GM12878 (cell line): Measurements from ENCODE around the gene ZBTB5. TPM values are rescaled to one million over a fixed set of nuclear protein-coding genes. Genes with fewer than 3 reads are reported as not detected.

Experiments used
- ATAC-seq: fragments of 200-7000 bp; cut with Tn5 transposase; 3 replicates; pipeline ENCODE4 v1.9.1; 2020; ENCODE audit warnings: mild to moderate bottlenecking, moderate library complexity
- BruUV-seq: library from RNA; stranded (reverse); fragments of 400-500 nt; replicated peaks from 2 replicates; lab custom pipeline; 2021; lab: Mats Ljungman, UMichigan
- CTCF ChIA-PET: fragments of 300-600 bp; sonication (Branson Sonifier 250); formaldehyde crosslinking; extraction: SDS; loops from one replicate; lab custom pipeline; 2021; ENCODE audit warnings: inconsistent platforms; lab: Yijun Ruan, JAX
- POLR2A ChIA-PET: fragments of 350-600 bp; formaldehyde crosslinking; extraction: SDS; loops from one replicate; lab custom pipeline; 2021; ENCODE audit warnings: inconsistent platforms; lab: Charles Lee
- RAD21 ChIA-PET: fragments of 300-600 bp; sonication (Branson Sonifier 250); formaldehyde crosslinking; loops from one replicate; lab custom pipeline; 2023; ENCODE audit warnings: antibody characterized with exemption; ENCODE audit not compliant: unreplicated experiment; lab: Charles Lee
- SMC1A ChIA-PET: fragments of 300-600 bp; sonication (Branson Sonifier 250); formaldehyde crosslinking; loops from one replicate; lab custom pipeline; 2023; ENCODE audit not compliant: unreplicated experiment, uncharacterized antibody; lab: Charles Lee
- DNase-seq: peaks from one replicate; pipeline ENCODE4 v3.0.0-alpha.2; 2011; ENCODE audit warnings: low read depth, low spot score
- FAIRE-seq: peaks from 3 replicates; lab custom pipeline; 2011; peaks lifted over from hg19 to GRCh38; lab: Jason Lieb, UNC
- H2AFZ ChIP-seq: 2 replicates; pipeline ENCODE4 v1.6.0; 2011; ENCODE audit warnings: low read depth, low read length, control low read depth; ENCODE audit not compliant: control insufficient read depth
- H3K27ac ChIP-seq: 2 replicates; pipeline ENCODE4 v1.5.1; 2011; ENCODE audit warnings: control low read depth; ENCODE audit not compliant: control insufficient read depth, insufficient read depth
- H3K27me3 ChIP-seq, 2 experiments: replicated peaks in 1 of 2; 2 replicates each; pipeline versions ENCODE4 v1.6.0 to v1.6.1; 2011; ENCODE audit warnings: low read length in 1 of 2; ENCODE audit not compliant: control insufficient read depth in 2 of 2, insufficient read depth in 2 of 2
- H3K36me3 ChIP-seq, 2 experiments: 2 replicates each; pipeline ENCODE4 v1.5.1; 2011; ENCODE audit warnings: low read length in 1 of 2; ENCODE audit not compliant: control insufficient read depth in 2 of 2, insufficient read depth in 2 of 2
- H3K4me1 ChIP-seq: 2 replicates; pipeline ENCODE4 v1.6.1; 2011; ENCODE audit warnings: mild to moderate bottlenecking, low read length, moderate library complexity, mixed read lengths; ENCODE audit not compliant: control insufficient read depth, insufficient read depth
- H3K4me2 ChIP-seq: 2 replicates; pipeline ENCODE4 v1.6.0; 2011; ENCODE audit warnings: control low read depth; ENCODE audit not compliant: control insufficient read depth, insufficient read depth
- H3K4me3 ChIP-seq: fragments of 200-600 bp; sonication (generic); 2 replicates; pipeline ENCODE4 v1.5.1; 2016
- H3K79me2 ChIP-seq: 2 replicates; pipeline ENCODE4 v1.6.0; 2011; ENCODE audit warnings: low read length; ENCODE audit not compliant: control insufficient read depth, insufficient read depth
- H3K9ac ChIP-seq: 2 replicates; pipeline ENCODE4 v1.8.0; 2011; ENCODE audit warnings: low read length, control low read depth, mixed read lengths; ENCODE audit not compliant: control insufficient read depth, insufficient read depth
- H3K9me3 ChIP-seq: replicated peaks from 3 replicates; pipeline ENCODE4 v1.5.1; 2011; ENCODE audit warnings: mild to moderate bottlenecking, low read length; ENCODE audit not compliant: control insufficient read depth, insufficient read depth
- H4K20me1 ChIP-seq: 2 replicates; pipeline ENCODE4 v1.6.0; 2011; ENCODE audit not compliant: control insufficient read depth, insufficient read depth
- BCL11A ChIP-seq: IDR thresholded peaks from 2 replicates; pipeline ENCODE4 v1.6.1; 2011; ENCODE audit warnings: low read depth, low read length
- NR2C1 ChIP-seq: fragments of 450-650 bp; IDR thresholded peaks from 2 replicates; pipeline ENCODE4 v1.6.1; 2017; ENCODE audit warnings: antibody characterized with exemption, mild to moderate bottlenecking, moderate library complexity
- POLR2A ChIP-seq: IDR thresholded peaks from 2 replicates; pipeline ENCODE4 v1.6.1; 2011; ENCODE audit warnings: low read depth, mild to moderate bottlenecking, low read length
- RAD21 ChIP-seq: IDR thresholded peaks from 2 replicates; pipeline ENCODE4 v1.6.1; 2011; ENCODE audit warnings: mild to moderate bottlenecking, low read depth, low read length, moderate library complexity; ENCODE audit not compliant: insufficient read depth
- WGBS: methylation state at CpG from one replicate; pipeline ENCODE4 v1.1.6; 2016; ENCODE audit warnings: low lambda C conversion rate; ENCODE audit not compliant: insufficient replicate concordance, insufficient coverage; ENCODE audit errors: missing lambda C conversion rate; 5-methylcytosine and 5-hydroxymethylcytosine counted together
- in situ Hi-C: fragments of 300-500 bp; cut with MboI; formaldehyde crosslinking; loops from 9 replicates; pipeline ENCODE4 v1.14.3; 2018; ENCODE audit warnings: mixed read lengths
- intact Hi-C: fragments of 100-400 bp; cut with micrococcal nuclease; formaldehyde crosslinking; loops from one replicate; pipeline ENCODE4 v1.14.2; 2022; ENCODE audit not compliant: unreplicated experiment
- polyA plus RNA-seq, 11 experiments: library from polyadenylated mRNA; depleted of rRNA in 4 of 11; unstranded in 6 of 11; stranded (reverse) in 5 of 11; fragments of >200 nt; fragmentation: Nextera tagmentation in 4 of 11; fragmentation: Illumina TruSeq in 1 of 11; extraction: Ambion mirVana in 4 of 11; extraction: Trizol in 1 of 11; gene quantifications; 1 replicate in 1 of 11; 2 replicates in 10 of 11; pipeline versions ENCODE4 v1.2.1 to v1.2.3, GENCODE V29; 2011 to 2016; ENCODE audit warnings: inconsistent platforms in 2 of 11, missing spikeins in 2 of 11, low read depth in 1 of 11
- total RNA-seq, 4 experiments: library from RNA; depleted of rRNA in 3 of 4; stranded (reverse); fragments of >200 nt in 3 of 4; fragmentation: Illumina TruSeq in 1 of 4; extraction: Trizol in 1 of 4; gene quantifications; 2 replicates each; pipeline versions ENCODE4 v1.2.1 to v1.2.3, GENCODE V29; 2013 to 2021

The ZBTB5 gene
- total and polyA plus RNA-seq, 10 of the 15 experiments (the other 5 are each of a cell fraction or from before 2014, with no cell fraction given) = 1.4 to 32.5 (median 12.1) TPM

GRCh38 chr9:37509536-37509935 lies 44.3 kb upstream of the ZBTB5 start:
- intact Hi-C loops = no loop called here
- SMC1A ChIA-PET = interaction anchor here (0.9 to 1.3 kb wide), 4 partner anchors 11 to 96 kb away, joined by 3 to 5 read pairs (median 3); partner anchors contain the start of gene ZBTB5
- Histone ChIP-seq H3K4me2 (no peak overlapping the region), H3K4me3 (no peak overlapping the region), H3K9ac (no peak overlapping the region), H3K4me1 (no peaks in the 10 kb centered on the region), H3K27me3 (no peaks in the 10 kb centered on the region), H3K9me3 (no peaks in the 10 kb centered on the region), H3K27ac (no peak overlapping the region), H4K20me1 (no peaks in the 10 kb centered on the region), H2AFZ (no peak overlapping the region), H3K36me3 (peaks cover 9 to 14% of the 10 kb centered on the region in 2 experiments; a peak in 2 of 4 replicates), H3K79me2 (no peaks in the 10 kb centered on the region)
- in situ Hi-C loops = no loop called here
- no peak for ATAC-seq
- no peak for DNase-seq
- peak; percentile 29; the same call in 1 of the 2 replicates for TF ChIP-seq POLR2A
- TF ChIP-seq BCL11A = no peak
- no TSS peak for BruUV-seq
- 98% methylated on average over 7 of the region's 7 CpGs for WGBS
- RAD21 ChIA-PET = interaction anchor here (0.9 kb wide), 1 partner anchor 94 kb away, joined by 4 read pairs; no protein-coding TSS in a partner anchor
- CTCF ChIA-PET = interaction anchor here (0.7 to 2.5 kb wide), 5 partner anchors 20 to 98 kb away, joined by 3 to 10 read pairs (median 4); no protein-coding TSS in a partner anchor
- FAIRE-seq = no peak
- POLR2A ChIA-PET = interaction anchor here (0.6 to 1.1 kb wide), 2 partner anchors 24 to 148 kb away, joined by 4 read pairs; partner anchors contain the start of gene POLR1E

- RAD21 ChIA-PET = interaction anchor here (0.9 kb wide), 1 partner anchor 94 kb away, joined by 4 read pairs; no protein-coding TSS in a partner anchor
- no TSS peak for BruUV-seq
- FAIRE-seq = no peak
These were observed 43.6 kb upstream of the ZBTB5 start for GRCh38 chr9:37508834-37509206.

More at GRCh38 chr9:37508834-37509206, 43.6 kb upstream of the ZBTB5 start:
- ChIA-PET POLR2A (interaction anchor here (0.6 to 1.1 kb wide), 2 partner anchors 24 to 147 kb away, joined by 4 read pairs; partner anchors contain the start of gene POLR1E), CTCF (interaction anchor here (0.7 to 2.5 kb wide), 6 partner anchors 19 to 97 kb away, joined by 3 to 10 read pairs (median 4); no protein-coding TSS in a partner anchor), SMC1A (interaction anchor here (0.9 to 1.3 kb wide), 4 partner anchors 11 to 95 kb away, joined by 3 to 5 read pairs (median 3); partner anchors contain the start of gene ZBTB5)
- in situ Hi-C loops (no loop called here), intact Hi-C loops (no loop called here)
- Histone ChIP-seq H2AFZ (no peak overlapping the region), H3K9ac (no peak overlapping the region), H3K4me1 (no peaks in the 10 kb centered on the region), H3K9me3 (no peaks in the 10 kb centered on the region), H3K27ac (no peak overlapping the region), H3K36me3 (peaks cover 9 to 16% of the 10 kb centered on the region in 2 experiments; a peak in 2 of 4 replicates), H3K79me2 (no peaks in the 10 kb centered on the region), H3K4me2 (no peak overlapping the region), H3K4me3 (no peak overlapping the region), H4K20me1 (no peaks in the 10 kb centered on the region), H3K27me3 (no peaks in the 10 kb centered on the region)
- WGBS = 98% methylated on average over 3 of the region's 3 CpGs
- TF ChIP-seq RAD21 = 0 out of 2 replicates have a peak, but pooled peaks have one; percentile 22
- no peak for TF ChIP-seq NR2C1
- ATAC-seq (peak; percentile 13; the same call in 1 of the 3 replicates), DNase-seq (no peak)
